DMS 273 (cell line): ENCODE measurements around the gene LRRIQ1.
A peak's percentile ranks its signal among the peaks of the same experiment; 100 is the strongest.

Experiments used
- DNase-seq: peaks from one replicate; lab custom pipeline; 2025; ENCODE audit not compliant: unreplicated experiment; lab: John Stamatoyannopoulos, UW

LRRIQ1 gene

GRCh38 chr12:85059594-85059993, 23.4 kb downstream of the LRRIQ1 start:
- no peak for DNase-seq

- DNase-seq, result no peak
Observed at GRCh38 chr12:85060916-85061315, 24.8 kb downstream of the LRRIQ1 start.

GRCh38 chr12:85065837-85066482, 29.8 kb downstream of the LRRIQ1 start:
- DNase-seq, result peak; percentile 2

GRCh38 chr12:85072826-85073225, 36.7 kb downstream of the LRRIQ1 start:
- DNase-seq, result no peak

- DNase-seq, result peak; percentile 62
Observed at GRCh38 chr12:85076688-85077430, 40.7 kb downstream of the LRRIQ1 start.

- no peak for DNase-seq
Observed at GRCh38 chr12:85085066-85085465, 48.9 kb downstream of the LRRIQ1 start.

- no peak for DNase-seq
Observed at GRCh38 chr12:85089792-85090191, 53.6 kb downstream of the LRRIQ1 start.

GRCh38 chr12:85092814-85093370, 56.7 kb downstream of the LRRIQ1 start:
- DNase-seq, result no peak

- DNase-seq, result no peak
Observed at GRCh38 chr12:85095501-85095900, 59.4 kb downstream of the LRRIQ1 start.

GRCh38 chr12:85130646-85131045, 94.5 kb downstream of the LRRIQ1 start:
- DNase-seq, result no peak

GRCh38 chr12:85138833-85139232, 102.7 kb downstream of the LRRIQ1 start:
- DNase-seq, result no peak

GRCh38 chr12:85147331-85147730, 111.2 kb downstream of the LRRIQ1 start:
- peak; percentile 4 for DNase-seq

GRCh38 chr12:85152311-85152729, 116.2 kb downstream of the LRRIQ1 start:
- no peak for DNase-seq

GRCh38 chr12:85155791-85156190, 119.6 kb downstream of the LRRIQ1 start:
- DNase-seq, result peak; percentile 40

- DNase-seq, result no peak
Observed at GRCh38 chr12:85156569-85156968, 120.4 kb downstream of the LRRIQ1 start.

GRCh38 chr12:85157035-85157603, 121.0 kb downstream of the LRRIQ1 start:
- no peak for DNase-seq

GRCh38 chr12:85163752-85164321, 127.7 kb downstream of the LRRIQ1 start:
- DNase-seq, result no peak

GRCh38 chr12:85179680-85180270, 143.6 kb downstream of the LRRIQ1 start:
- no peak for DNase-seq

GRCh38 chr12:85182699-85183098, 146.5 kb downstream of the LRRIQ1 start:
- DNase-seq, result no peak

- no peak for DNase-seq
Observed at GRCh38 chr12:85183855-85184254, 147.7 kb downstream of the LRRIQ1 start.

GRCh38 chr12:85186236-85186635, 150.1 kb downstream of the LRRIQ1 start:
- DNase-seq, result no peak
